Endodermal cell (in vitro differentiated cells): Measurements from ENCODE around the gene SORCS2. TPM values are rescaled to one million over a fixed set of nuclear protein-coding genes. Genes with fewer than 3 reads are reported as not detected.

Source experiments
- DNase-seq: peaks from one replicate; pipeline ENCODE4 v3.0.0-alpha.2; 2017
- H3K27ac ChIP-seq: 2 replicates; pipeline ENCODE4 v1.5.1; 2013; ENCODE audit warnings: mild to moderate bottlenecking, low read depth, low read length, moderate library complexity
- H3K27me3 ChIP-seq: 2 replicates; pipeline ENCODE4 v1.6.1; 2013; ENCODE audit warnings: mild to moderate bottlenecking, low read length, moderate library complexity; ENCODE audit not compliant: insufficient read depth, control insufficient read depth, poor library complexity, severe bottlenecking
- H3K36me3 ChIP-seq: 2 replicates; pipeline ENCODE4 v1.7.0; 2013; ENCODE audit warnings: mild to moderate bottlenecking, low read length, moderate library complexity; ENCODE audit not compliant: control insufficient read depth, insufficient read depth
- H3K4me1 ChIP-seq: one replicate; pipeline ENCODE4 v1.7.0; 2013; ENCODE audit warnings: low read length; ENCODE audit not compliant: control insufficient read depth, insufficient read depth
- H3K4me3 ChIP-seq: 2 replicates; pipeline ENCODE4 v1.5.1; 2013; ENCODE audit warnings: mild to moderate bottlenecking, low read length, moderate library complexity
- H3K9ac ChIP-seq: 2 replicates; pipeline ENCODE4 v1.6.1; 2013; ENCODE audit warnings: mild to moderate bottlenecking, low read length, moderate library complexity; ENCODE audit not compliant: poor library complexity, severe bottlenecking; ENCODE audit errors: extremely low read depth
- H3K9me3 ChIP-seq: 2 replicates; pipeline ENCODE4 v1.6.1; 2013; ENCODE audit warnings: mild to moderate bottlenecking, low read length, moderate library complexity; ENCODE audit not compliant: control insufficient read depth
- H3K27ac Mint-ChIP-seq: 2 replicates; pipeline ENCODE4 v1.8.0; 2020; ENCODE audit warnings: mixed read lengths
- H3K27me3 Mint-ChIP-seq: 2 replicates; pipeline ENCODE4 v1.8.0; 2021; ENCODE audit warnings: mild to moderate bottlenecking, mixed read lengths; ENCODE audit not compliant: insufficient read depth
- H3K36me3 Mint-ChIP-seq: 2 replicates; pipeline ENCODE4 v1.8.0; 2020; ENCODE audit warnings: low read depth, mixed read lengths
- H3K4me1 Mint-ChIP-seq: 2 replicates; pipeline ENCODE4 v1.8.0; 2020; ENCODE audit warnings: mixed read lengths
- H3K4me3 Mint-ChIP-seq: 2 replicates; pipeline ENCODE4 v1.8.0; 2020; ENCODE audit warnings: mild to moderate bottlenecking, moderate library complexity, mixed read lengths
- H3K9me3 Mint-ChIP-seq: 2 replicates; pipeline ENCODE4 v1.8.0; 2020; ENCODE audit warnings: mild to moderate bottlenecking, mixed read lengths
- CTCF ChIP-seq: fragments of 200-600 bp; sonication (generic); conservative IDR thresholded peaks from 2 replicates; pipeline ENCODE4 v1.5.0; 2021; ENCODE audit warnings: antibody characterized with exemption, mild to moderate bottlenecking
- WGBS, 2 experiments: methylation state at CpG; one replicate each; pipeline versions ENCODE4 v1.1.5 to v1.1.7; 2013; ENCODE audit warnings: missing lambda C conversion rate in 2 of 2, mixed read lengths in 1 of 2; ENCODE audit not compliant: insufficient coverage in 1 of 2, insufficient read length in 1 of 2; 5-methylcytosine and 5-hydroxymethylcytosine counted together
- total RNA-seq, 2 donors: library from RNA; stranded (reverse); fragmentation: NEBNext Ultra II Directional in 1 of 2; extraction: Animal tissue kit (Norgen Biotek cat#: 25700) in 1 of 2; gene quantifications; 2 replicates in 1 of 2; 3 replicates in 1 of 2; pipeline ENCODE4 v1.2.1, GENCODE V29; 2021

The SORCS2 gene
- total RNA-seq, 2 donors from 2014 or later: 1.4 to 1.9 TPM

- Mint-ChIP-seq H3K4me3 (no peak overlapping the region), H3K9me3 (no peaks in the 10 kb centered on the region), H3K4me1 (peaks cover 8% of the 10 kb centered on the region), H3K36me3 (no peaks in the 10 kb centered on the region), H3K27me3 (no peaks in the 10 kb centered on the region), H3K27ac (no peak overlapping the region)
- no peaks in the 10 kb centered on the region for H3K27me3 ChIP-seq
- no peak overlapping the region for H3K9ac ChIP-seq
- H3K4me1 ChIP-seq: peaks cover 6% of the 10 kb centered on the region
- 91 to 92% methylated on average over 12 to 22 of the region's 22 CpGs for WGBS, 2 experiments
- H3K4me3 ChIP-seq: no peak overlapping the region
- no peaks in the 10 kb centered on the region for H3K36me3 ChIP-seq
- no peak for DNase-seq
- no peak overlapping the region for H3K27ac ChIP-seq
- H3K9me3 ChIP-seq: no peaks in the 10 kb centered on the region
- TF ChIP-seq CTCF: no peak
These were observed 103.0 kb downstream of the SORCS2 start for GRCh38 chr4:7295197-7295910.

GRCh38 chr4:7295911-7296660, 103.7 kb downstream of the SORCS2 start:
- H3K4me3 Mint-ChIP-seq: no peak overlapping the region
- no peaks in the 10 kb centered on the region for H3K36me3 Mint-ChIP-seq

More at GRCh38 chr4:7295911-7296660, 103.7 kb downstream of the SORCS2 start:
- Mint-ChIP-seq H3K9me3 (no peaks in the 10 kb centered on the region), H3K4me1 (peaks cover 8% of the 10 kb centered on the region), H3K27me3 (no peaks in the 10 kb centered on the region), H3K27ac (no peak overlapping the region)
- H3K27me3 ChIP-seq: no peaks in the 10 kb centered on the region
- no peak overlapping the region for H3K4me3 ChIP-seq
- H3K36me3 ChIP-seq: no peaks in the 10 kb centered on the region
- no peaks in the 10 kb centered on the region for H3K9me3 ChIP-seq
- peaks cover 6% of the 10 kb centered on the region for H3K4me1 ChIP-seq
- peak; percentile 79 for TF ChIP-seq CTCF
- no peak overlapping the region for H3K27ac ChIP-seq
- 85 to 94% methylated on average over 14 to 19 of the region's 19 CpGs for WGBS, 2 experiments
- peak; percentile 71 for DNase-seq
- no peak overlapping the region for H3K9ac ChIP-seq
